Measurements from ENCODE around the gene KNOP1. TPM values are rescaled to one million over a fixed set of nuclear protein-coding genes. Genes with fewer than 3 reads are reported as not detected.

The KNOP1 gene
- 10 to 100 TPM; 28.9 to 29.5 TPM for total RNA-seq

GRCh38 chr16:19717741-19718623 lies at the start of gene KNOP1, which contains the start of gene IQCK:
KNOP1 (minus strand) TSS chr16:19718227; CDS start chr16:19715035, 3,192 bp downstream.
IQCK (plus strand) TSS chr16:19718271; CDS start chr16:19718307, 36 bp downstream.
- H3K36me3 Mint-ChIP-seq (ENCODE audit: low read depth): peaks cover 24% of the 10 kb centered on the region
- H3K4me3 Mint-ChIP-seq: peak within 1 kb of the TSS; percentile 95
- ChIA-PET POLR2A (no interaction called here), CTCF (interaction anchor here (0.5 to 1.0 kb wide), 4 partner anchors 15 to 164 kb away, joined by 3 read pairs; partner anchors contain the start of gene VPS35L)
- ATAC-seq (peak; percentile 93), DNase-seq (peak; percentile 93)
- H3K9me3 Mint-ChIP-seq (ENCODE audit: low read depth): no peaks in the 10 kb centered on the region
- peak within 1 kb of the TSS; percentile 87 for H3K27ac Mint-ChIP-seq
- intact Hi-C loops (cut with DNase I, micrococcal nuclease): loop anchor here (1.0 to 5.0 kb wide), 11 partner anchors 22 to 1184 kb away; partner anchors contain the start of genes VPS35L (in 2 of the 2), COQ7 (in 1 of the 2), DCUN1D3 (in 1 of the 2) and GDE1 (in 1 of the 2)
- H3K4me1 Mint-ChIP-seq: peaks cover 23% of the 10 kb centered on the region
- no peaks in the 10 kb centered on the region for H3K27me3 Mint-ChIP-seq

DNA sequence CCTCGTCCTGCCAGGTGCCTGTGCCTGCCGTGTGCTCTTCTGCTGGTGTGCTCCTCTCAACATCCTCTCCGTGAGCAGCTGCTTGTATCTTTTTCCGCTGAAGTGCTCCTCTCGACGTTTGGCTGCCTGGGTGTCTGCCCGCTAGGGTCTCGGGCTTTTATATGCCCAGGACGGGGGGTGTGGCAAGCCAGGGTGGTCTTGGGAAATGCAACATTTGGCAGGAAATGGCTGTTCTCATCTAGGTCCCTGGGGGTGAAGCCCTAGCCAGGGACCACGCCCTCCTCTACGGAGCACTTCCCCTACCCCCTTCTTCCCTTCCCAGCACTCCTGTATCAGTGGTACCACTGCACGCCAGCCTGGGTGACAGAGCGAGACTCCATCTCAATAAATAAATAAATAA lies 49.5 kb upstream of the KNOP1 start:
- no peak for DNase-seq
- intact Hi-C loops (cut with DNase I, micrococcal nuclease): no loop called here
- POLR2A ChIA-PET: no interaction called here

DNA sequence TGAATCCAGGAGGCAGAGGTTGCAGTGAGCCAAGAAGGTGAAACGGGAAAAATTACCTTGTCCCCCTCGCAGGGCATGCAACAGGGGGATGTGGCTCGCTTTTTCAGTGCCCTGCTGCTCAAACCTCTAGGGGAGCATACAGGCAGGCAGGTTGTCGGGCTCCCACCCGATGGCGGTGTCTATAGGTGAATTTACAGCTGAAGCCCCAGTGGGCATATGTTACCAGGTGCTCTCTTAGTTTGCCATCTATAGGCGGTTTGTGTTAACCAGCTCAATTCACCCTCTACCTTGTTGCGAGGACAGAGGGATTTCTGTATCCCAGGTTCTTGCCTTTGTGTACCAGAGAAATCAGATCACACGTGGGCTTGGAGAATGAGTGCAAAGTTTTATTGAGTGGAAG lies 49.0 kb upstream of the KNOP1 start:
- no peak overlapping the region for H3K27ac Mint-ChIP-seq
- no peaks in the 10 kb centered on the region for H3K4me1 Mint-ChIP-seq
- peaks cover 7% of the 10 kb centered on the region for H3K9me3 Mint-ChIP-seq (ENCODE audit: low read depth)
- intact Hi-C loops (cut with DNase I, micrococcal nuclease): no loop called here
- no peak overlapping the region for H3K4me3 Mint-ChIP-seq
- H3K27me3 Mint-ChIP-seq: no peaks in the 10 kb centered on the region
- no peak for ATAC-seq
- ChIA-PET POLR2A (no interaction called here), CTCF (no interaction called here)
- H3K36me3 Mint-ChIP-seq (ENCODE audit: low read depth): peaks cover 3% of the 10 kb centered on the region
- DNase-seq: no peak

More for the DNA sequence above, 49.5 kb upstream of the KNOP1 start:
- Mint-ChIP-seq H3K4me3 (no peak overlapping the region), H3K9me3 (ENCODE audit: low read depth) (peaks cover 7% of the 10 kb centered on the region), H3K27me3 (no peaks in the 10 kb centered on the region), H3K4me1 (no peaks in the 10 kb centered on the region), H3K36me3 (ENCODE audit: low read depth) (peaks cover 3% of the 10 kb centered on the region), H3K27ac (no peak overlapping the region)
- no peak for ATAC-seq
- CTCF ChIA-PET: no interaction called here

GRCh38 chr16:19766554-19766884 lies 48.5 kb upstream of the KNOP1 start:
- intact Hi-C loops (cut with DNase I, micrococcal nuclease): no loop called here
- Mint-ChIP-seq H3K9me3 (ENCODE audit: low read depth) (peaks cover 7% of the 10 kb centered on the region), H3K4me1 (no peaks in the 10 kb centered on the region), H3K36me3 (ENCODE audit: low read depth) (peaks cover 3% of the 10 kb centered on the region), H3K27ac (no peak overlapping the region), H3K4me3 (no peak overlapping the region), H3K27me3 (no peaks in the 10 kb centered on the region)
- ChIA-PET CTCF (no interaction called here), POLR2A (no interaction called here)
- DNase-seq: no peak
- no peak for ATAC-seq

GRCh38 chr16:19765860-19766553 lies 48.0 kb upstream of the KNOP1 start:
- ChIA-PET POLR2A (interaction anchor here (0.7 kb wide), 1 partner anchor 56 kb away, joined by 3 read pairs; no protein-coding TSS in a partner anchor), CTCF (interaction anchor here (0.7 kb wide), 1 partner anchor 522 kb away, joined by 3 read pairs; no protein-coding TSS in a partner anchor)
- no peak for ATAC-seq
- DNase-seq: no peak
- Mint-ChIP-seq H3K36me3 (ENCODE audit: low read depth) (peaks cover 3% of the 10 kb centered on the region), H3K4me3 (no peak overlapping the region), H3K9me3 (ENCODE audit: low read depth) (peaks cover 7% of the 10 kb centered on the region), H3K27me3 (no peaks in the 10 kb centered on the region), H3K27ac (no peak overlapping the region), H3K4me1 (no peaks in the 10 kb centered on the region)
- intact Hi-C loops (cut with DNase I, micrococcal nuclease): no loop called here

DNA sequence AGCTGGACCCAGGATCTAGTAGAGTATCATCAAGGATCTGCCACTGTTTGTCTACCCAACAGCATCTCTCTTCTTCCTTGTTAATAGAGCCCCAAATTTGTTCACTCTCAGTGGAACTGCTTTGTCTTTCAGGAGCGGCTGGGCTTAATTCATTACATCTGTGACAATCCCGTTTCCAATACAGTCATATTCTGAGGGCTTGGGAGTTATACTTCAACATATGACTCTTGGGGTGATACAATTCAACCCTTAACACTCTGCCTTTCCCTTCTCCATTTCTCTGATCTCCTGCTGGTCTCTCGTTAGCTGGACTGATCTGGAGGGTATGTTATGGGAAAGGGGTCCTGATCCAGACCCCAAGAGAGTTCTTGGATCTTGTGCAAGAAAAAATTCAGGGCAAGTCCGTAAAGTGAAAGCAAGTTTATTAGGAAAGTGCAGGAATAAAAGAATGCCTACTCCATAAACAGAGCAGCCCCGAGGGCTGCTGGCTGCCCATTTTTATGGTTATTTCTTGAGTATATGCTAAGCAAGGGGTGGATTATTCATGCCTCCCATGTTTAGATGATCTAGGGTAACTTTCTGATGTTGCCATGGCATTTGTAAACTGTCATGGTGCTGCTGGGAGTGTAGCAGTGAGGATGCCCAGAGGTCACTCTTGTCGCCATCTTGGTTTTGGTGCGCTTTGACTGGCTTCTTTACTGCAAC lies 42.5 kb upstream of the KNOP1 start:
- H3K9me3 Mint-ChIP-seq (ENCODE audit: low read depth): no peaks in the 10 kb centered on the region
- DNase-seq (no peak), ATAC-seq (no peak)
- no peaks in the 10 kb centered on the region for H3K27me3 Mint-ChIP-seq
- intact Hi-C loops (cut with DNase I, micrococcal nuclease): loop anchor here in 1 of 2 experiments (5.0 kb wide), 1 partner anchor 57 kb away; no protein-coding TSS in a partner anchor
- no peaks in the 10 kb centered on the region for H3K4me1 Mint-ChIP-seq
- H3K36me3 Mint-ChIP-seq (ENCODE audit: low read depth): no peaks in the 10 kb centered on the region
- POLR2A ChIA-PET: no interaction called here
- CTCF ChIA-PET: no interaction called here
- no peak overlapping the region for H3K27ac Mint-ChIP-seq
- H3K4me3 Mint-ChIP-seq: no peak overlapping the region

DNA sequence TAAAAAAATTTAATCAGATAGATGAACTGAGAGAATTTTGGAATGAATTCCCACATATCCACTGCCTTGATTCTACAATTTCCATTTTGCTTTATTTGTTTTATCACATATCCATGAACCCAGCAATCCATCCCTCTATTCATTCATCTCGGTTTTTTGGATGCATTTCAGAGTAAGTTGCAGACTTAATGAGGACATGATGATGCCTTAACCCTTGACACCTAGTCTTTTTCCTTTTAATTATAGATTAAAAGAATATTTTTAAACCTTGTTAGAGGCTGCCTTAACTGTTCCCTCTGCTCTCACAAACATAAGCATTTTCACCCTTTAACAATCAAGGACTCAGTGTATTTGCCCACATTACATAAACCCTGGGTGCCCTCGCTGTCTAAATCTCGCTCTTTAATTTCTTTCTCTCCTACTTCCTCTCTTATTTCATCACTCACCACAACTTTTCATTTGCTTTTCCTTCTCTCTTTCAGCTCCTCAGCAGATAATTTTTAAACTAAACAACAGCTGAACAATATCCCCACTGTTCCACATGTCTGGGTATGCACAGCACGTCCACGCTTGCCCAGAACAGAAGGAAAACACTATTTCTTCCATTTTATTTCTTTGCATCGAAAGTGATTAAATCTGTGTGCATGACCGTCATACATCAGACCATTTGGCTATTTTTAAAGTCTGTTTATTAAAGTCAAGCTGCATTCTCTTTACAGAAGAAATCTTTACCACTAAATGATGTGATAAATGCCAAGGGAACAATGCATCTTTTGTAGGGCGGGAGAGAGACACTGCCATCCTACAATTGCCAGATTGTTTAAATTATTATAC lies 40.0 kb upstream of the KNOP1 start:
- DNase-seq (no peak), ATAC-seq (no peak)
- H3K36me3 Mint-ChIP-seq (ENCODE audit: low read depth): no peaks in the 10 kb centered on the region
- no peak overlapping the region for H3K4me3 Mint-ChIP-seq
- CTCF ChIA-PET: no interaction called here
- H3K9me3 Mint-ChIP-seq (ENCODE audit: low read depth): no peaks in the 10 kb centered on the region
- no peaks in the 10 kb centered on the region for H3K27me3 Mint-ChIP-seq
- H3K4me1 Mint-ChIP-seq: no peaks in the 10 kb centered on the region
- no peak overlapping the region for H3K27ac Mint-ChIP-seq
- POLR2A ChIA-PET: no interaction called here
- intact Hi-C loops (cut with DNase I, micrococcal nuclease): no loop called here

GRCh38 chr16:19757026-19757425 lies 39.0 kb upstream of the KNOP1 start:
- Mint-ChIP-seq H3K9me3 (ENCODE audit: low read depth) (no peaks in the 10 kb centered on the region), H3K27ac (no peak overlapping the region), H3K4me1 (no peaks in the 10 kb centered on the region), H3K36me3 (ENCODE audit: low read depth) (no peaks in the 10 kb centered on the region), H3K27me3 (no peaks in the 10 kb centered on the region), H3K4me3 (no peak overlapping the region)
- ChIA-PET POLR2A (no interaction called here), CTCF (no interaction called here)
- DNase-seq (no peak), ATAC-seq (no peak)
- intact Hi-C loops (cut with DNase I, micrococcal nuclease): no loop called here

DNA sequence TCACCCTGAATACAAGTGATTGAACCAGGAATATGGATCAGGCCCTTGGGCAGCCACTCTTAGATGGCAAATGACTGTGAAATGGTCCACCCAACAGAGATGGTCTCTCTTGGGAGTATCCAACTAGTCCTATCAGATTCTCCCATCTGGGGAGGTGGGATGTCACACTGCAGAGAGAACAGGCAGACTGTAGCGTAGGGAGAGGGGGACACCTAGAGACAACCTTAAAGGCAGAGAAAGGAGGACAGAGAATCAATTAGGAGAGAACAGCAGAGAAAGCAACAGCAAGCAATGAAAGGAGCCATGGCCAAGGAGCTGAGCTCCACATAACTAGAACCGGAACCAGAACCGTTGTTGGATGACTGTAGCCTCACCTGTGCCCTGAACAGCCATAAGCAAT lies 37.2 kb upstream of the KNOP1 start:
- no peaks in the 10 kb centered on the region for H3K4me1 Mint-ChIP-seq
- no peaks in the 10 kb centered on the region for H3K9me3 Mint-ChIP-seq (ENCODE audit: low read depth)
- ATAC-seq (no peak), DNase-seq (no peak)
- H3K27me3 Mint-ChIP-seq: no peaks in the 10 kb centered on the region
- intact Hi-C loops (cut with DNase I, micrococcal nuclease): no loop called here
- ChIA-PET CTCF (no interaction called here), POLR2A (no interaction called here)
- H3K36me3 Mint-ChIP-seq (ENCODE audit: low read depth): no peaks in the 10 kb centered on the region
- H3K27ac Mint-ChIP-seq: no peak overlapping the region
- H3K4me3 Mint-ChIP-seq: no peak overlapping the region

- POLR2A ChIA-PET: no interaction called here
- H3K4me3 Mint-ChIP-seq: no peak overlapping the region
Observed at GRCh38 chr16:19754644-19755036, 36.6 kb upstream of the KNOP1 start.

More at GRCh38 chr16:19754644-19755036, 36.6 kb upstream of the KNOP1 start:
- Mint-ChIP-seq H3K9me3 (ENCODE audit: low read depth) (no peaks in the 10 kb centered on the region), H3K4me1 (no peaks in the 10 kb centered on the region), H3K27me3 (no peaks in the 10 kb centered on the region), H3K27ac (no peak overlapping the region), H3K36me3 (ENCODE audit: low read depth) (no peaks in the 10 kb centered on the region)
- CTCF ChIA-PET: no interaction called here
- no peak for ATAC-seq
- DNase-seq: no peak
- intact Hi-C loops (cut with DNase I, micrococcal nuclease): no loop called here
